HG03342 (cell line): ENCODE data around the gene DTHD1.

ENCODE experiments used
- ATAC-seq: cut with Tn5 transposase; IDR thresholded peaks from one replicate; pipeline ENCODE4 v1.9.1; 2021; ENCODE audit warnings: mild to moderate bottlenecking, moderate library complexity; ENCODE audit not compliant: unreplicated experiment

Gene DTHD1

DNA sequence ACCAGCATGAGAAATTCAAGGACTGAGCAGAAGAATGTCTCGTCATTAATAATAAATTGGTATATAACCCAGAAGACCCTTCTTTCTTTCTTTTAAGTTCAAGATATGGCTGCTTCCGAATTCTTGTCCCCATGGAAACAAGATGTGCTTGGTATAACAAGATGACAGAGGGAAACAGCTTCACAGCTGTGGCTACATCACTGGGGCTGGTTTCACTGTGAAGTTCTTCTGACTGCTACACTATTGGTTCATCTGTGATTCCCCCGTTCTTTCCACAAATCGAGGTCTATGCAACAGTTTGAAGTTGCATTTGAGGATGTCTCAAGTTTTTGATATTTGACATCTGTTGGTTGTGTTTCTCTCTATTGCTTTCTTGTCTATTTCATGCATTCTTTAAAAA, 12.3 kb upstream of the DTHD1 start:
- ATAC-seq: no peak

DNA sequence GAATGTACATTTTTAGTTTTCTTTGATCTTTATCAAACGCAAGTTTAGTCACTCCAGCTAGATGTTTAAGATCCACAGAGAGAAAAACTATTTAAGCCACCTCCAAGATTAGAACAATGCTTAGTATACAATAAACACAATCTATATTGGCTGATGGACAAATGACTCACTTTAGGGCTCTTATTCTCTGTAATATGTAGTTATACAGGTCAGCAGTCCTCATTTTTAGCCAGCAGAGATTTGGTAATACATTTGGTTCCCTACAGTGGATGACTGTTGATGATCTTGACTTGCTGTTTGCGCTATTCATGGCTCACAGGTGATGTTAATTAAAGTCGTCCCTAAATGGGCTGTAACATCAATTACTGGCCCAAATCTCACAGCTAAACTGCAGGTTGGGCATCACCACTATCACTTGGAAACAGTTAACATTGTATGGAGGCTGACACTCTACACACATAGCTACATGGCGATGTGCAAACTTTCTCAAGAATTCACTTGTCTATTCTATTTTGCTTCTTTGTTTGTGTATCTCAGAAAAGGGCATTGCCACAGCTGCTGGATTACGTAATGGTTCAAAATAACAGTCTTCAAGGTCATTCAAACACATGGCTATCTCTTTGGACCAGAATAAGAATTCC, 11.8 kb upstream of the DTHD1 start:
- ATAC-seq: no peak

DNA sequence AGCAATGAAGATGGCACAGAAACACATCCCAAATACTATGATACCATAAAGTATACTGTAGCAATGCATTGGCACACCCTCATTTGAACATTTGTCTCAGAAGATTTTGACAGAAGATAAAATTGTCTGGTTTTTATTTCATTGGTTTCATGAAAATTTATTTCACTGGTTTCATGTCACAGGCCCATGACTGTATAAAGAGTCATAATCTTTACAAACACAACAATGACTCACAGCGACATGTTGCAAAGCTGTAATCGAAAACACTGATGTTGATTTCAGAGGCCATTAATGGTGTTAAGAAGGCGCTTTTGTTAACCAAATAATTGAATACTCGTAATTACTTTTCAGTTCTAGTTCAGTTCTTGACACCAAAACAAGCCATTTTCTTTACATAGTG, 8.1 kb upstream of the DTHD1 start:
- no peak for ATAC-seq

DNA sequence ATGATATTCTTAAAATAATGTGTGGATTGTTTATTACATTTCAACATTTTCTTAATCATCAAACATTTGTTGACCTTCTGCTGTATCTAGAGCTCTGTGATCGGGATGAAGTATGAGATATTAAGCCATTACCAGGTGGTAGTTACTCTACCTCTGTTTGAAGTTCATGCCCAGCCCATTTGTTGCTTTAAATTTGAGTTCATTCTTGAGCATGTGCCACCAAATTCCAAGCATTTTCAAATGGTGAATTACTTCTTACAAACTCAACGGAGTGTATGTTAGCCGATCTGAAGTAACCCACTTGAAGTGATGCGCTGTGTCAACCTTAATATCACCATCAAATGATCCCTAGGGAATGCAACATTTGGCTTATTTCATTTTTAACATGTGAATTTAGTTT, 7.3 kb upstream of the DTHD1 start:
- ATAC-seq: no peak

DNA sequence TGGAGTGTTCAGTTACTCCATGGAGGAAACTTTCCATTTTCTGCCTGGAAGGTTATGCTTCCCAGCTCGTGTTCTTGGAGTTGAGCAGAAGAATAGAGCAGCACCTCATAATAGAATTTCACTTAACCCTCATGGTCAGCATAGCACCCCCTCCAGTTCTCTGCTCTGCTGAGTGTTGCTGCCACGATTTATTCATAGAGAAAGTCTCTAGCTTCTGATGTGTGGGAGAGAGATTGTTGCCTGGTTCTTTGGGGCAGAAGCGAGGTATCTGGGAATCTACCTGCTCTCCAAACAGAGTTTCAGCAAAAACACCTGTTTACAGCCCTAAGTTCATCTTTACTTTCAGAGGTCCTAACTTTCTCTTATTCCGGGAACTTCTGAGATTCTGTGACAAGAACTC, 3.9 kb upstream of the DTHD1 start:
- no peak for ATAC-seq

DNA sequence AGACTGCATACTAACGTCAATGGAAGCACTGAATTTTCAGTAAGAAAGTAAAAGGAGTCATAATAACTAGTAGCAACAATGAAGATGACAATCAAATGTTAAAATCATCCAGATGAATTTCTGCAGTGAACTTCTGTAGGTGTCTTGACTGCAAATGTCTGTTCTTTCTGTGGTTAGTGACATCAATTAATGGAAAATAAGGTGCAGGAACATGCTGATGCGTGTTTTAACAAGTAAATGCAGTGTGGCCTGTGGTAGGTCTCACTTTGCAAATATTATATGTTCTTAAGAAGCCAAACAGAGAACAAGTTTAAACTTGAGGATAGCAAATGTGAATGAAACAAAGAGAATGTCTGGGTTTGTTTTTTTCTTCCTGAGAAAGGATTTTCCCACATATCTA, 2.6 kb upstream of the DTHD1 start:
- no peak for ATAC-seq

DNA sequence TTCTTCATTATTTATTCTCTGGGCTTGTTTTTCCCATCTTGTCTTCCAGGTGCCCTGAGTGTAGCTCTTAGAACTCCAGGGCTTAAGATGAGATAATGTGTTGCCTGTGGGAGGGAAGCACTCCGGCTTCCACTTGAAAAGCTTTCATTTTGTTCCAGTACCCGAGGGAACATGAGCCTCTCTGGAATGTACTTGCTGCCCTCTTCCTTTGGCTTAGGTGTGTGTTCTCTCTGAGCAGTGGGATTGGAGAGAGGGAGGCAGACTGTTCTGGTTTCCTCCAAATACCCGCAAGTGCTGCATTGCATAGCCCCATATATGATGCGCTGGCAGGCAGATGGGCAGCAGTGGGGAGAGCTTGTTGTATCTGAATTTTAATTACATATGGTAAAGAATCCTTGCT, 861 bp upstream of the DTHD1 start:
- ATAC-seq: no peak

DNA sequence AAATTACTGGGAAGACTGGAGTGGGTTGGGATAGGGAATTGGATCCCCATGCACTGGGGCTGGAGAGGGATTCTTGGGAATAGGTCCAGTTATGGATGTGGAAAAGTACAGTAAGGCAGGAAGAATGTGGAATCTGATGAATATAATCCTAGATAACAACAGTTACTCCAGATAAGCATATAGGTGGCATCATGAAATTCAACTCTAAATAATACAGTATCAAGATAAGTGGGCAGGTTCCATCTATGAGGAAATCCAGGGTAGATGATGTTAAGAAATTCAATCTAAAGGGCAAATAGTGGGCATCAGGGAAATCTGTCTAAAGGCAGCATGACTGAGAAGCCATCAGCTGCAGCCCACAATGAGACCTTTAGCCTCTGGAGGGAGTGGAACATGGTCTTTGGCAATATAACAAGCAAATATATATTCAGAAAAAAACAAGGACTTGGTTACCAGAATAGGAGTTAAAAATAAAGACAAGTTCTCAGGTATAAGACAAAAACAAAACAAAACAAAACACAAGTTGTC, 1.2 kb downstream of the DTHD1 start:
- ATAC-seq: no peak

DNA sequence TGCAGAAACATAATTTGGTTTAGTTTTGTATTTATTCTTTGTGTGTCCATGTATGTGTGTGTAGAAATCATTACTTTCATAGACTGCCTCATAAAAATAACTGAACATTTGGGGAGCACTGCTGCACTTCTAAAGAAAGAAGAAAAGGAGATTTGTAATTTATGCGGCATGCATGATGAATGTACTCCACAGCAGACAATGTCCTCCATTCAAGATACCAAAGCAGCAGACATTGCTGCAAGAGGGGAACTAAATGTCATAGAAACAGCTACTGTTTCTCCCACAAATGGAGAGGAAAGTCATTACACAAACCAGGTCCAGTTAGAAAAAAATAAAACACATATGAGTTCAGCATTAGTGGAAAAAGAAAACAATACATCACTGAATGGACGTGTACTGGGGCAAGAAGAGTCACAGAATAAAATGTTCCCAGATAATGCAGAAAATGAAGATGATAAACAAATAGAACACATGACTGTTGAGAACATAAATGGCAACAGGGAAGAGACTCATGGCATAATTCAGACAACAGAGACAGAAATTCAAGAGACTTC, 2.6 kb downstream of the DTHD1 start:
- ATAC-seq: no peak

DNA sequence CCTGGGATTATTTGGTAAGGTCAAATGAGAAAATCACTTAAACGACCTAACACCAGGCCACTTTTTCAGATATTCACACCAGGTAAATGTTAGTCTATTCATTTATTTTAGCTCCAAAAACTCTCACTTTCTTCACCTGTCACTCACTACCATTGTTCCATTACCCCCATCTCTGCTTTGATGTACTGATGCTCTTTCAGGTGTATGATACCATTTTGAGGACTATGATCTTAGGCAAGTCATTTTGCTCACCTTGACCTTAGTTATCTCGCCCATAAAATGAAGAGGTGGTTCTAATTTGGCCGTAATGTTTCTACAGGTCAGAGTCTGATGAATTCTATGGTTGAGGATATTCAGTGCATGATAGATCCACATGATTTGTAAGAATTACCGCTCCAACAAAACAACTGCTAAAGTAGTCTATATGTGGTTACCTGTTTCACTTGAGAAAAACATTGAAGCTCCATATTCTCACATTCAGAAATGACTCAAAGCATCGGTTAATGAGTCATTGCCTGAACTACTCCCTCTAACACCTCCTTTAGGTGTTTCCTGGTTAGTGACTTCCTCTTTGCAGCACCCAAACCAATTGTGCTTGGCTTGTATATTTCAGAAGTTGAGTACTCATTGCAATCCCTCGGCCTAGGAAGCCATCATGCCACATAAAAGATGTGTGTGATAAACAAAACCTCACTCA, 4.5 kb downstream of the DTHD1 start:
- ATAC-seq: peak; percentile 99

DNA sequence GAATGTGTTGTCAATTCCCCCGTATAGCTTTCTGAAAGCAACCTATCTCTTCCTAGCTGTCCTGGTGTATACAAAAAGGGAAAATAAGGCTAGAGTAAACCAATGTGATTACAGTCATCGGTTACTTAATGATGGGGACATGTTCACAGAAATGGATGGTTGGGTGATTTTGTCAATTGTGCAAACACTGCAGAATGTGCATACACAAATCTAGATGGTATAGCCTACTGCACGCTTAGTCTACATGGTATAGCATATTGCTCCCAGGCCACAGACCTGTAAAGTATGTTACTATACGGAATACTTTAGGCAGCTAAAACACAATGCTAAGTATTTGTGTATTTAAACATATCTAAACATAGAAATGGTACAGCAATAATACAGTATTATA, 5.1 kb downstream of the DTHD1 start:
- ATAC-seq: no peak

DNA sequence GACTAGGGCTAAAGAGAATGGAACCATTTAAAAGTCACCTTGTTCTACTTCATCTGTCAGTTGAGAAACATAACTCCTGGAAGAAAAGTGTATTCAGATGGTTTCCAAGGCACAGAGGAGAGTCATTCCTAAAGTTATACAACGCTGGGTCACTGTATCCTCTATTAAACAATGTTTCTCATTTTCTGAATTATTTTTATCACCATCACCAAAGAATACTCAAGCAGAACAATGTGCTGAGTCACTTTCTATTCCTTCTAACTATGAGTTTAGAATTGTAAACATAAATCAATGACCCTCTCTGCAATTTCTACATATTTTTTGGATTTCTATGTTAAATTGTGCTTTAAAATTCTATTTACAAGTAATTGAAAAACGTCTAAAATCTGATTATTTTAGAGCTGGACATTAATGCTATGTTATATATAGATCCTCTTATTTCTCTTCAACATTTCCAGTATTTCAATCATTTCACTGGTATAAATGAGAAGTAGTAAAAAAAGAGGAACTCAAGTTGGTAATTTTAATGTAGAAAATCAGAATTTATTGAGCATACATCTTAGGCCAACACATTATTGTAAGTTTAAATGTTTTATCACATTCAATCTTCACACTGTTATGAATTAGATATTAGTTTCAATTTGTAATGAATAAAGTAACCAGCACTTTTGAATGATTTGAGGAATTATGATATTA, 7.5 kb downstream of the DTHD1 start:
- no peak for ATAC-seq

DNA sequence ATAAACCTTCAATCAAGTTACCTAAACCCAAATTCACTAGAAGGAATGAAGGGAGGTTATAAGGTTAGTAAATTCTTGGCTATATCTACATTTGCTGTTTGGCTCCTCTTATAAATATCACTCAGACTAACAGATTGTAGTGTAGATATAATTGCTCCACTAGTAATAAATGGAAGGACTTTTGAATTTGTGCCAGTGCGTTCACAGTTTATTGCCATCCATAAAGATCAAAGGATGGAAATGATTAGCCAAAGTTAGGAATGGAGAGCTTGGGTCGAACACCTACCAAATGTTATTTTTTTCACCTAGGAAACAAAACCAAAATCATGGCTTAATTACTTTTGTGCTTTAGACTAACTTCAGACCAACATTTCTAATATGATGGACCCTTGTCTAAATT, 9.2 kb downstream of the DTHD1 start:
- no peak for ATAC-seq

DNA sequence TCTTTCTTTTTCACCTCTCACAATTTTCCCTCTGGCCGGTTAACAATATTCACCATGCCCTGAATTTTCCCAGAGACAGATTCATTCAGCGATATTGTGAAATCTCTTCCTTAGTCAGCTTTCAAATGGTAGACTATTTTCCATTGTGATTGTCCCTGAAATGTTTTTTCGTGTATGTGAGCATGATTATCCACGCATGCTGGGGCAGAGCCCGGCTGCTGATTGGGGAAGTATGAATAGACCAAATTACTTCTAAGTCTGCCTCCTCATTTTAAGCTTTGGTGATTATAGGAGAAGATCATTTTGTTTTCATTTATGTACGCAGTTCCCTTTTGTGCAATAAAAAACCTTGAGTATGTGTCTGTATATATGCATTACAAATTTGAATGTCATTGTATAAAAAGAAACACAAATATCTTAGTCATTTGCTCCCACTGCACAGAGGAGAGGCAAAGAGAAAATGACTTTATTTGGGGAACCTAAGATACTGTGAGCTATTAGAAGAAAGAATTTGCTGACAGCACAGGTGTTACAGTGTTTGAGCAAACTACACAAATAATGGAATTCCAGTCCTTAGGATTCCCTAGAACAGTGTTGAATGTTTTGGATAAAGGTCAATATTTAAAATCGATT, 11.3 kb downstream of the DTHD1 start:
- no peak for ATAC-seq

DNA sequence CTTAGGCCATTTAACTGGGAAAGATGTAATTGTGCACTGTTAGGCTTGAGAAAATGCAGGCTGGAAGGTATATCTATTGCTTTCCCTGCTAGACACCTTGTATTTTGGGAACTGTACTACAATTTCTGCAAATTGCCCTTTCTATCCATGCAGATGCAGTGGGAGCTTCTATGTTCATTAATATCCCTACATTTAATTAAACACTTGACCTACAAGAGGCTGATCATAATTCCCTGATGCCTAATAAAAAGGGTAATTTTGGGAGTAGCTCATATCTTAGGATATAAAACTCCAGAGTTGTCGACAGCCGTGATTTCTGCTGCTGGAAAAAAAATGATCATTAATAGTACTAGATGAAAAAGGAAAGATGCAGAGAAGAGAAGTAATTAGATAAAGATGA, 19.7 kb downstream of the DTHD1 start:
- no peak for ATAC-seq

DNA sequence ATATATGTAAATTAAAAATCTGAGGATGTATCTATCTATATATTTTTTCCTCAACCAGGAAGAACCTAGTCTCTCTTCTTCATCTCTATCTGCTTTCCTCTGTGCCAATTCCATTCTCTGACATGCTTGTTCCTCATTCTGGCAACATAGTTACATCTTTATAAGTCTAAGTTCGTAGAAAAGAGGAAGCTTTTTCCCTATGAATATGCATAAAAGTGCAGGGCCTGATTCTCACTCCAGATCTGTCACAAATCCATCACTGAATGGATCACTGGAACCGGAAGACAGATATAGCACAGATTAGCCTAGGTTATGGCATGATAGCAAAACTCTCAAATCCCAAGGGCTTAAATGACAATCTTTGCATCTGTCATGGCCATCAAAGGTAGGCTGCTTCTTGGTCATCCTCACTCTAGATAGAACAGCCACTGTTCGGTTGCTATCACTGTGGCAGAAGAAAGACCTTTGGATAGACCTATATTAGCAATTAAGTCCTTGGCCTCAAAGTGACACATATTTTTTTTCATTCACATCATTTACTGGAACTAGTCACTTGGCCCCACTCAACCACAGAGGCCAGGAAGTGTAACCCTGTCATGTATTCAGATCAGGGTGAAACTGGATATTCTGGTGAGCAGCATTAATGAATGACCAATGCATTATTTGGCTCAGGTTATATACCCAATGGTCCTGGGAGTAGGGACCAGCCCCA, 22.2 kb downstream of the DTHD1 start:
- peak; percentile 87 for ATAC-seq

DNA sequence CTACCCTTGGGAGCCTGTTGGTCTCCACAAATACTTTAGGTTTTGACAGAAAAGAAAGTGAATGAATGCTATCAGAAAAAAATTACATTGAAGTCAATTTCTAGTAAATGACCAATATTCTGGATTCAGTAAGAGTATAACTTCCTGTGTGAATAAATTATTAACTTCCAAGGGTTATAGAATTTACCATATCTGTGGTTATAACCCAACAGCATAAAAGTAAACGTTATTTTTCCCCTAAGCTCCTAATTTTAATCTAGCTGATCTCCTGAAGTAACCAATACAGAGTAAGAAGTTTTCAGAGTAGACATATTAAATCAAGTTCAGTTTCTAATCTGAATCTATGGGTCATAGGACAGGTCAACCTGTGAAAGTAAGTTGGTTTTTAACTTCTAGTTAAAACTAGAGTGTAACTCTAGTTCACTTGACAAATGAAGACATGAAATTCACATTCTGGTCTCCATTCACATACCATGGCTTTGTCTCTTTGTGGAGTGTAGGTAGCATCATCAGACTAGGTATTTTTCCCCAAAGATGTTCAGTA, 22.8 kb downstream of the DTHD1 start:
- ATAC-seq: peak; percentile 42

DNA sequence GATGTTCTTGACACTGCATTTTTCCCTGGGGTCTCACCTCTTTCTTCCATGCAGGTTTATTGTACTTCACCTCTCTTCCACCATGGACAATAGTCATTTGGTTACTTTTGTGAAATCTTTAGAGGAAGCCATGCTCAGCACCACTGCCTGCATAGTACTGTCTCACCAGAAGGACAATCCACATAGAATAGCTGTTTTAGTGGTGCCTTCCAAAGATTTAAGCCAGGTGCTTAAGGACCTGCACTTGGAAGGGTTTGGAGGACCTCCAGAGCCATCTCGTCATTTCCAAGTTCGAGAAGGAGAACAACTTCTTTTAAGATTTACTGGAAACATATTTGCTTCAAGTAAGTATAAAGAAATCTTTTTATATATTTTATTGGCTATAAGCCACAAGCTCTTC, 26.7 kb downstream of the DTHD1 start:
- no peak for ATAC-seq

DNA sequence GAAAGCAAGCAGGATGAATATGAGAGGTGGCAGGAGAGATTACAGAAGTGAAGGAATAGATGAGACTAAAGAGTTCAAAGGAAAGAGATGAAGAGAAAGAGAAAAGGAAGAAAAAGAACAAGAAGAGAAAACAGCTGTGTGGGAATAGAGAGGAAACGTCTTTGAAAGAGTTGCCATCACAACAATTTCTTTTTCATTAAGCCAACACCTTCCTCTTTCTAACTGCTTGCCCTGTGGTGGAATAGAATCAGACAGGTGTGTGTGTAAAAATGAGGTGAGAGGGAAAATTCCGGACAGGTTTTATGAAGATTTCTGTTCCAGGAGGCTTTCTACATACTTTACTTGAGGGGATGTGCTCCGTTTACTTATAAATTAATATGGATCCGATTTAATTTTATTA, 28.8 kb downstream of the DTHD1 start:
- no peak for ATAC-seq

DNA sequence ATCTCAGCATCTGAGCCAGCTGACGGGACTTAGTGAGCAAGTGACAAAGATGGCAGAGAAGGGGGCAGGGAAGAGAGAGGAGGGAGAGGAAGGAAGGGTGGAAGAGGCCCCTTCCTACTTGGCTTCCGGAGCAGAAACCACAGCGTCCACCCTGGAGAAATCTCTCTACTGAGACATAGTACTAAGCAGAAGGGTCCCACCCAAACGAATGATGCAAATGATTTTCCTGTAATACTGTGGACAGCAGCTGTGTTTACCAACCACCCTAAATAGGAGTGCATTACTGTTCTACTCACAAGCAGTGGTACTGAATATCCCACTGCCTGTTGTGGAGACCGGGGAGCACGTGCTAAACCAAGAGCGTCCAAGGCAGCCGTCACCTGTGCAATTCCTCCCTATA, 29.4 kb downstream of the DTHD1 start:
- ATAC-seq: peak; percentile 63
